Calu3 (cell line): ENCODE data around the gene SLAMF1. TPM values are rescaled to one million over a fixed set of nuclear protein-coding genes. Genes with fewer than 3 reads are reported as not detected.

ENCODE experiments used
- BruUV-seq: library from RNA; stranded (reverse); fragments of 400-500 nt; replicated peaks from 2 replicates; lab custom pipeline; 2021; lab: Mats Ljungman, UMichigan
- CTCF ChIA-PET: fragments of 300-600 bp; sonication (Branson Sonifier 250); formaldehyde crosslinking; loops from one replicate; lab custom pipeline; 2022; ENCODE audit warnings: antibody characterized with exemption; lab: Charles Lee
- DNase-seq: peaks from one replicate; pipeline ENCODE4 v3.0.0; 2022
- H3K27ac Mint-ChIP-seq: one replicate; pipeline ENCODE4 v1.8.0; 2022; ENCODE audit warnings: mixed read lengths; ENCODE audit not compliant: unreplicated experiment
- H3K27me3 Mint-ChIP-seq: one replicate; pipeline ENCODE4 v1.8.0; 2022; ENCODE audit warnings: mixed read lengths; ENCODE audit not compliant: unreplicated experiment
- H3K36me3 Mint-ChIP-seq: one replicate; pipeline ENCODE4 v1.8.0; 2022; ENCODE audit warnings: mild to moderate bottlenecking, moderate library complexity, mixed read lengths; ENCODE audit not compliant: insufficient read depth, unreplicated experiment
- H3K4me1 Mint-ChIP-seq: one replicate; pipeline ENCODE4 v1.8.0; 2022; ENCODE audit warnings: mild to moderate bottlenecking, low read depth, mixed read lengths; ENCODE audit not compliant: unreplicated experiment
- H3K4me3 Mint-ChIP-seq: one replicate; pipeline ENCODE4 v1.8.0; 2022; ENCODE audit warnings: mild to moderate bottlenecking, low read depth, moderate library complexity, mixed read lengths; ENCODE audit not compliant: unreplicated experiment
- H3K9me3 Mint-ChIP-seq: one replicate; pipeline ENCODE4 v1.8.0; 2022; ENCODE audit warnings: low read depth, mixed read lengths; ENCODE audit not compliant: unreplicated experiment
- CTCF ChIP-seq: fragments of 200-600 bp; IDR thresholded peaks from one replicate; pipeline ENCODE4 v1.8.0; 2022; ENCODE audit warnings: antibody characterized with exemption; ENCODE audit not compliant: unreplicated experiment
- intact Hi-C: fragments of 100-400 bp; cut with micrococcal nuclease; formaldehyde crosslinking; loops from one replicate; pipeline ENCODE4 v1.10.0; 2022; ENCODE audit not compliant: unreplicated experiment
- total RNA-seq: library from RNA; stranded (reverse); gene quantifications from 2 replicates; pipeline ENCODE4 v1.2.3, GENCODE V29; 2022

SLAMF1 gene
- total RNA-seq, 1 experiment from 2014 or later, result not detected

- no peak for TF ChIP-seq CTCF
- H3K27me3 Mint-ChIP-seq, result peaks cover 72% of the 10 kb centered on the region
- intact Hi-C loops, result no loop called here
- peaks cover under 1% of the 10 kb centered on the region for H3K9me3 Mint-ChIP-seq
- DNase-seq, result no peak
- H3K4me1 Mint-ChIP-seq, result no peaks in the 10 kb centered on the region
- BruUV-seq, result no TSS peak
- H3K27ac Mint-ChIP-seq, result no peak overlapping the region
- H3K4me3 Mint-ChIP-seq, result no peak overlapping the region
- H3K36me3 Mint-ChIP-seq, result no peaks in the 10 kb centered on the region
- CTCF ChIA-PET, result no interaction called here
Measured at GRCh38 chr1:160623227-160623633, 23.6 kb downstream of the SLAMF1 start.

DNA sequence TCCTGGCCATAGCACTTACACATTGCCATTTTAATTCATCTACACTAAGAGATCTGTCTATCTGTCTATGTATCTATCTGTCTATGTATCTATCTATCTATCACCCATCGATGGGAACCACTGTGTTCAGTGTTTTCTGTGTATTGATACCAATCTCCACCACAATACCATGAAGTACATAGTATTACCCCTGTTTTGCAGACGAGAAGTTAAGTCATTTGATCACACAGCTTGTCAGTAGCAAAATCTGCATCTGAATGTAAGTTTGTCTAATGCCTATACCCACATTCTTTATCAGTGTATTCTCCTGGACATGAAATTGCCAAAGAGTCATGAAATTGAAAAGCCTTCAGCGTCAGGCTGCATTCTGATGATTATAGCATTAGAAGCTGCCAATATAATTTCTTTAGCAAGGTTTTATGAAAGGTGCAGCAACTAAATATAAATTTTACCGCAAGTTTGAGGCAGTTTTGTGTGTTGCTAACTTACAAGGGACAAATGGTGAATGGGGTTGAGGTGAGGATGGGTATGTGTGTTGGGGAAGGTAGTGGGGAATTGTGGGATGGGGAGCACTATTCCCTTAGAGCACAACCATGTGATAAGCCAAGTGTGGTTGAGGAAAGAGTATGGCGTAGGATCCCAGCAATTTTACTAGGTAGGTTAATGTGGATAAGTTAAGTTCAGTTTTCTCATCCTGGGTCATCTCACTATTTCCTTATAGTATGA is 24.2 kb downstream of the SLAMF1 start:
- no peak overlapping the region for H3K4me3 Mint-ChIP-seq
- DNase-seq, result no peak
- BruUV-seq, result no TSS peak
- no peaks in the 10 kb centered on the region for H3K36me3 Mint-ChIP-seq
- TF ChIP-seq CTCF, result no peak
- no peak overlapping the region for H3K27ac Mint-ChIP-seq
- peaks cover 2% of the 10 kb centered on the region for H3K9me3 Mint-ChIP-seq
- CTCF ChIA-PET, result no interaction called here
- no peaks in the 10 kb centered on the region for H3K4me1 Mint-ChIP-seq
- intact Hi-C loops, result no loop called here
- H3K27me3 Mint-ChIP-seq, result peaks cover 67% of the 10 kb centered on the region

DNA sequence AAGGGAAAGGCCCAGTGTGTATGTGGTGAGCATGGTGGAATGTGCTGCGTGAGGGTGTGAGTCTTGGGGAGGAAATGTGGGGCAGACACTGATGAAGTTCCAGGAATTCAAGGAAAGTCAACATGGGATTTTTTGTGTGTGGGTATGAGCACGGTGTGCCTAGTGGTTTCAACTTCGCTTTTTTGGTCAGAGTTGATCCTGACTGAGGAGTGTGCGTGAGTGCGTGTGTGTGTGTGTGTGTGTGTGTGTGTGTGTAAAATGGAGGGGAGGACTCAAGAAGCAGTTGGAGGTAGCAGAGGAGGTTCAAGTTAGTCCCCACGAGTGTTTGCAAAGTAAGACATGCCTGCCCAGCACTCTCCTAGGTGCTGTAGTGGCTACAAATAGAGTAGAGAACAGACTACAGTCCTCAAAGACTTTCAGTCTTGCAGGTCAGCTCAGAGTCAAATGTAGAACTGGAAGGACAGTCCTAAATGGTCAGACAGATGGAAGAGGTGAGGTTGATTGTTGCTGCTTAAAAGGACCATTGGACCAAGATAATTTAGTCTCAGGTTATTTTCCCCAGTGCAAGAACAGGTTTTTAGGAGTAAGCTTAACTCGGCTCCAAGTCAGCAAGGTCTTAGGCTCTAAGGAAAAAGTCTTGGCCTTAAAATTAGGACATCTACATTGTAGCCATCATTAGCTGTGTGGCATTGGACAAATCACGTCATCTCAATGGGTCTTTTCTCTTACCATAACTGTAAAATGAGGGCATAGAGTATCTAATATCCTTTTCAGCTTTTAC is 25.0 kb downstream of the SLAMF1 start:
- no TSS peak for BruUV-seq
- Mint-ChIP-seq H3K36me3 (no peaks in the 10 kb centered on the region), H3K4me3 (no peak overlapping the region), H3K9me3 (peaks cover 2% of the 10 kb centered on the region), H3K27ac (no peak overlapping the region), H3K27me3 (peaks cover 58% of the 10 kb centered on the region), H3K4me1 (no peaks in the 10 kb centered on the region)
- intact Hi-C loops, result no loop called here
- no peak for TF ChIP-seq CTCF
- CTCF ChIA-PET, result no interaction called here
- DNase-seq, result no peak

DNA sequence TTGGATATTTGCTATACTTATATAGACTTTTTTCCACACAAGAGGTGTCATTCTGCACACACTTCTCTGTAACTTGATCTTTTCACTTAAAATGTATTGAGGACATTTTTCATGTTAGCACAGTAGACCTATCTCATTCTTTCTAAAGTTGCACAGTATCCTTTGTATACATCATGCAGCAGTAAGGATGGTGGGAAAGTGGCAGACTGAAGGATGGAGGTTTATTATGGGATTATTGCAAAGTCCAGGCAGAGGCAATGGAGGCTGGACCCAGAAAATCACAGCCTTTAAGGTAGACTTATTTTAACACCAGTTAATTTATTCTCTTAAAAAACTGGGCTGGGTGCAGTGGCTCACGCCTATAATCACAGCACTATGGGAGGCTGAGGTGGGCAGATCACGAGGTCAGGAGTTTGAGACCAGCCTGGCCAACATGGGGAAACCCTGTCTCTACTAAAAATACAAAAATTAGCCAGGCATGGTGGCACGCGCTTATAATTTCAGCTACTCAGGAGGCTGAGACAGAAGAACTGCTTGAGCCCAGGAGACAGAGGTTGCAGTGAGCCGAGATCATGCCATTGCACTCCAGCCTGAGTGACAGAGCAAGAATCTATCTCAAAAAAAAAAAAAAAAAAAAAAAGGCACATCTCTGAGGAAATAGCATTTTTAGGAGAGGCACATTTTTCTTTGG is 25.8 kb downstream of the SLAMF1 start:
- CTCF ChIA-PET, result no interaction called here
- Mint-ChIP-seq H3K4me3 (no peak overlapping the region), H3K36me3 (no peaks in the 10 kb centered on the region), H3K9me3 (peaks cover 2% of the 10 kb centered on the region), H3K4me1 (no peaks in the 10 kb centered on the region), H3K27ac (no peak overlapping the region), H3K27me3 (peaks cover 51% of the 10 kb centered on the region)
- intact Hi-C loops, result no loop called here
- no peak for TF ChIP-seq CTCF
- no TSS peak for BruUV-seq
- no peak for DNase-seq
